SK-N-SH (cell line): ENCODE data around the gene RNGTT.

Experiments
- FOXM1 ChIP-seq: IDR thresholded peaks from 2 replicates; pipeline ENCODE4 v1.4.0; 2012; ENCODE audit warnings: low read depth, mild to moderate bottlenecking
- MEF2A ChIP-seq: IDR thresholded peaks from 2 replicates; pipeline ENCODE4 v1.4.0; 2012; ENCODE audit warnings: low read depth, borderline replicate concordance
- SIN3A ChIP-seq: IDR thresholded peaks from 2 replicates; pipeline ENCODE4 v1.6.1; 2012; ENCODE audit warnings: low read depth, mild to moderate bottlenecking, low read length, moderate library complexity, borderline replicate concordance
- TF ChIP-seq, protein P1 (sequence below): fragments of 200-600 bp; sonication (generic); IDR thresholded peaks from 2 replicates; pipeline ENCODE4 v1.6.1; 2017; ENCODE audit warnings: antibody characterized with exemption, mild to moderate bottlenecking, moderate library complexity
- TF ChIP-seq, protein P2 (sequence below): IDR thresholded peaks from 2 replicates; pipeline ENCODE4 v1.4.0; 2012; ENCODE audit warnings: low read depth

DNA sequence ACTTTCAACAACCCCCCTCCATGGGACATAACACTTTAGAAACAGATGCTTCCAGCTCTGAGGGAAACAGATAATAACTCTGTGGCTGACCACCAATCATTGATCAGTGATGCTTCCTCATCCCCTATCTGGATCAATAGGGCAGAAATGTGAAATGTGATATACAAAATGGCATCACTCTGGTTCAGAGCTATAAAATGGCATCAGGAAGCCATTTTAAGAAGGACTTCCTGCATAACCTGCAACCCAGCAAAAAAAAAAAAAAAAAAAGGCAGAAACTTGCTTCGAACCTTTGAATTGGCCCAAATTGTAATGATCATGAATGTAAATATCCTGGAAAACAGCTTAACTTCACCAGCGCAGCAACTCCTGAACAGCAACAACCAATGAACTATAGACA, 48.0 kb upstream of the RNGTT start:
- TF ChIP-seq FOXM1 (no peak), MEF2A (no peak), SIN3A (no peak)
- TF ChIP-seq, protein P1, sequence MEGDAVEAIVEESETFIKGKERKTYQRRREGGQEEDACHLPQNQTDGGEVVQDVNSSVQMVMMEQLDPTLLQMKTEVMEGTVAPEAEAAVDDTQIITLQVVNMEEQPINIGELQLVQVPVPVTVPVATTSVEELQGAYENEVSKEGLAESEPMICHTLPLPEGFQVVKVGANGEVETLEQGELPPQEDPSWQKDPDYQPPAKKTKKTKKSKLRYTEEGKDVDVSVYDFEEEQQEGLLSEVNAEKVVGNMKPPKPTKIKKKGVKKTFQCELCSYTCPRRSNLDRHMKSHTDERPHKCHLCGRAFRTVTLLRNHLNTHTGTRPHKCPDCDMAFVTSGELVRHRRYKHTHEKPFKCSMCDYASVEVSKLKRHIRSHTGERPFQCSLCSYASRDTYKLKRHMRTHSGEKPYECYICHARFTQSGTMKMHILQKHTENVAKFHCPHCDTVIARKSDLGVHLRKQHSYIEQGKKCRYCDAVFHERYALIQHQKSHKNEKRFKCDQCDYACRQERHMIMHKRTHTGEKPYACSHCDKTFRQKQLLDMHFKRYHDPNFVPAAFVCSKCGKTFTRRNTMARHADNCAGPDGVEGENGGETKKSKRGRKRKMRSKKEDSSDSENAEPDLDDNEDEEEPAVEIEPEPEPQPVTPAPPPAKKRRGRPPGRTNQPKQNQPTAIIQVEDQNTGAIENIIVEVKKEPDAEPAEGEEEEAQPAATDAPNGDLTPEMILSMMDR = no peak
- TF ChIP-seq, protein P2, sequence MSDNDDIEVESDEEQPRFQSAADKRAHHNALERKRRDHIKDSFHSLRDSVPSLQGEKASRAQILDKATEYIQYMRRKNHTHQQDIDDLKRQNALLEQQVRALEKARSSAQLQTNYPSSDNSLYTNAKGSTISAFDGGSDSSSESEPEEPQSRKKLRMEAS = no peak
